Measurements from ENCODE around the gene FOSB. TPM values are rescaled to one million over a fixed set of nuclear protein-coding genes. Genes with fewer than 3 reads are reported as not detected.

The FOSB gene
- total and polyA plus RNA-seq, 9 of the 15 experiments (the other 6 are each of a cell fraction or from before 2014, with no cell fraction given) = 0.11 to 2.7 (median 0.73) TPM

DNA sequence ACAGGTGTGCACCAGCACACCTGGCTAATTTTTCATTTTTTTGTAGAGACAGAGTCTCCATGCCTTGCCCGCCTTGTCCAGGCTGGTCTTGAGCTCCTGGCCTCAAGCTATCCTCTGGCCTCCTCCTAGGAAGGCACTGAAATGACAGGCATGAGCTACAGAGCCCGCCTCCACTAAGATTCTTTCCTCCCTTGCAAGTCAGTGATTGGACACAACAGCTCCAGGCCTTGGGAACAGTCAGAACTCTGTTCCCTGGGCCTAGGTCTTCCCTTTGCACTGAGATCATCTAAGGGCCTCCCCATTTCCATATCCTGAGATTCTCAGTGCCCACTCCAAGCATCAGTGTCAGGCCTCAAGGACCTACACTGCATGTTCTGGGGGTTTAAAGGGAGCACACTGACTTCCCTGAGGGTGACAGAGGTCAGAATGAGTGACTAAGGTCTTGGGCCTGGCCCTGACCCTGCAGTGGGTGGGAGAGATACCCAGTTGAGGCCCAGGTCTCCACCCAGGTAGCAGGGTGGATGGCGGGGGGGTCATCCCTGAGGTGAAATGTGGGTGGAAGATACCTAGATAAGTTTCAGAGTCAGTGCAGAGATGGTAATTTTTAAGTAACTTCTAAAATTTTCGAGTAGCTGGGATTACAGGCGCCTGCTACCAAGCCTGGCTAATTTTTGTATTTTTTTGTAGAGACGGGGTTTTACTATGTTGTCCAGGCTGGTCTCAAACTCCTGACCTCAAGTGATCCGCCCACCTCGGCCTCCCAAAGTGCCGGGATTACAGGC lies 26.7 kb upstream of the FOSB start (continued):
- 0 out of 4 replicates have a peak, but pooled peaks of 1 of the 2 experiments have one; percentile 29 for TF ChIP-seq HDAC1 (IDR thresholded peaks at IDR 0.05)
- TF ChIP-seq NFE2 (IDR thresholded peaks at IDR 0.05; ENCODE audit: low read depth) = peak; percentile 3; the same call in 1 of the 2 replicates
- peak; percentile 57 for TF ChIP-seq L3MBTL2 (IDR thresholded peaks at IDR 0.05)
- TF ChIP-seq DPF2 (IDR thresholded peaks at IDR 0.05) = peak; percentile 58; the same call in 1 of the 2 replicates
- TF ChIP-seq NR1H2 (CRISPR knock-in tag; IDR thresholded peaks at IDR 0.05) = no peak
- TF ChIP-seq NR2C1 (IDR thresholded peaks at IDR 0.05) = peak; percentile 21; the same call in 1 of the 2 replicates
- TF ChIP-seq NR2C1 (tag; IDR thresholded peaks at IDR 0.05) = no peak
- TF ChIP-seq ZBTB7A (IDR thresholded peaks at IDR 0.05; ENCODE audit: borderline replicate concordance, control insufficient read depth, low read depth, low read length) = peak; percentile 82
- TF ChIP-seq E2F6 (IDR thresholded peaks at IDR 0.05; ENCODE audit: borderline replicate concordance in 1 of 2, extremely low read depth in 1 of 2, insufficient read depth in 1 of 2, insufficient read length in 1 of 2, low read depth in 1 of 2, low read length in 1 of 2, poor library complexity in 1 of 2, severe bottlenecking in 1 of 2) = peak in 1 of 2 experiments; percentile 49
- TF ChIP-seq, protein P1, sequence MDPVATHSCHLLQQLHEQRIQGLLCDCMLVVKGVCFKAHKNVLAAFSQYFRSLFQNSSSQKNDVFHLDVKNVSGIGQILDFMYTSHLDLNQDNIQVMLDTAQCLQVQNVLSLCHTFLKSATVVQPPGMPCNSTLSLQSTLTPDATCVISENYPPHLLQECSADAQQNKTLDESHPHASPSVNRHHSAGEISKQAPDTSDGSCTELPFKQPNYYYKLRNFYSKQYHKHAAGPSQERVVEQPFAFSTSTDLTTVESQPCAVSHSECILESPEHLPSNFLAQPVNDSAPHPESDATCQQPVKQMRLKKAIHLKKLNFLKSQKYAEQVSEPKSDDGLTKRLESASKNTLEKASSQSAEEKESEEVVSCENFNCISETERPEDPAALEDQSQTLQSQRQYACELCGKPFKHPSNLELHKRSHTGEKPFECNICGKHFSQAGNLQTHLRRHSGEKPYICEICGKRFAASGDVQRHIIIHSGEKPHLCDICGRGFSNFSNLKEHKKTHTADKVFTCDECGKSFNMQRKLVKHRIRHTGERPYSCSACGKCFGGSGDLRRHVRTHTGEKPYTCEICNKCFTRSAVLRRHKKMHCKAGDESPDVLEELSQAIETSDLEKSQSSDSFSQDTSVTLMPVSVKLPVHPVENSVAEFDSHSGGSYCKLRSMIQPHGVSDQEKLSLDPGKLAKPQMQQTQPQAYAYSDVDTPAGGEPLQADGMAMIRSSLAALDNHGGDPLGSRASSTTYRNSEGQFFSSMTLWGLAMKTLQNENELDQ (CRISPR knock-in tag; IDR thresholded peaks at IDR 0.05; ENCODE audit: borderline replicate concordance) = no peak
- TF ChIP-seq MLX (CRISPR knock-in tag; conservative IDR thresholded peaks at IDR 0.05) = no peak
- TF ChIP-seq EGR1 (conservative IDR thresholded peaks at IDR 0.05) = peak; percentile 70
- TF ChIP-seq HMBOX1 (IDR thresholded peaks at IDR 0.05) = 0 out of 2 replicates have a peak, but pooled peaks have one; percentile 12
- no peak for TF ChIP-seq CEBPB (tag; IDR thresholded peaks at IDR 0.05)
- TF ChIP-seq KDM5B (IDR thresholded peaks at IDR 0.05; ENCODE audit: insufficient replicate concordance, low read depth, low read length) = no peak
- 0 out of 2 replicates have a peak, but pooled peaks have one; percentile 44 for TF ChIP-seq PHF21A (IDR thresholded peaks at IDR 0.05; ENCODE audit: borderline replicate concordance, low read depth)
- TF ChIP-seq EP300 (IDR thresholded peaks at IDR 0.05; ENCODE audit: low read length) = peak; percentile 28; the same call in 1 of the 2 replicates
- peak; percentile 41; the same call in 1 of the 2 replicates for TF ChIP-seq CBFA2T3 (IDR thresholded peaks at IDR 0.05)
- TF ChIP-seq SAFB (IDR thresholded peaks at IDR 0.05; ENCODE audit: borderline replicate concordance, low read depth, low read length) = no peak
- TF ChIP-seq, protein P2, sequence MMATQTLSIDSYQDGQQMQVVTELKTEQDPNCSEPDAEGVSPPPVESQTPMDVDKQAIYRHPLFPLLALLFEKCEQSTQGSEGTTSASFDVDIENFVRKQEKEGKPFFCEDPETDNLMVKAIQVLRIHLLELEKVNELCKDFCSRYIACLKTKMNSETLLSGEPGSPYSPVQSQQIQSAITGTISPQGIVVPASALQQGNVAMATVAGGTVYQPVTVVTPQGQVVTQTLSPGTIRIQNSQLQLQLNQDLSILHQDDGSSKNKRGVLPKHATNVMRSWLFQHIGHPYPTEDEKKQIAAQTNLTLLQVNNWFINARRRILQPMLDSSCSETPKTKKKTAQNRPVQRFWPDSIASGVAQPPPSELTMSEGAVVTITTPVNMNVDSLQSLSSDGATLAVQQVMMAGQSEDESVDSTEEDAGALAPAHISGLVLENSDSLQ (IDR thresholded peaks at IDR 0.05) = peak; percentile 85
- no peak for TF ChIP-seq KLF6 (CRISPR knock-in tag; IDR thresholded peaks at IDR 0.05; ENCODE audit: borderline replicate concordance)
- no peak for TF ChIP-seq ZEB2 (IDR thresholded peaks at IDR 0.05)
